HUES64 (cell line): ENCODE data around the gene MTARC1.

Experiments
- H3K27ac ChIP-seq: 2 replicates; pipeline ENCODE4 v1.7.0; 2013; ENCODE audit warnings: low read depth, low read length, inconsistent platforms
- H3K27me3 ChIP-seq: 2 replicates; pipeline ENCODE4 v1.6.1; 2013; ENCODE audit warnings: mild to moderate bottlenecking, low read length; ENCODE audit not compliant: insufficient read depth
- H3K36me3 ChIP-seq: 2 replicates; pipeline ENCODE4 v1.6.1; 2013; ENCODE audit warnings: mild to moderate bottlenecking, low read length; ENCODE audit not compliant: insufficient read depth
- H3K4me1 ChIP-seq: 2 replicates; pipeline ENCODE4 v1.6.1; 2013; ENCODE audit warnings: mild to moderate bottlenecking, low read length, moderate library complexity; ENCODE audit not compliant: insufficient read depth
- H3K4me3 ChIP-seq: 2 replicates; pipeline ENCODE4 v1.5.1; 2013; ENCODE audit warnings: mild to moderate bottlenecking, low read length, moderate library complexity
- H3K9ac ChIP-seq: 2 replicates; pipeline ENCODE4 v1.6.1; 2013; ENCODE audit warnings: mild to moderate bottlenecking, low read depth, low read length
- H3K9me3 ChIP-seq: 2 replicates; pipeline ENCODE4 v1.6.1; 2013; ENCODE audit warnings: low read depth, low read length; ENCODE audit not compliant: insufficient read depth
- WGBS: fragments of 150-250, 120-280 bp; methylation state at CpG from one replicate; pipeline ENCODE4 v1.1.7; 2013; ENCODE audit warnings: missing lambda C conversion rate; 5-methylcytosine and 5-hydroxymethylcytosine counted together

Gene MTARC1

DNA sequence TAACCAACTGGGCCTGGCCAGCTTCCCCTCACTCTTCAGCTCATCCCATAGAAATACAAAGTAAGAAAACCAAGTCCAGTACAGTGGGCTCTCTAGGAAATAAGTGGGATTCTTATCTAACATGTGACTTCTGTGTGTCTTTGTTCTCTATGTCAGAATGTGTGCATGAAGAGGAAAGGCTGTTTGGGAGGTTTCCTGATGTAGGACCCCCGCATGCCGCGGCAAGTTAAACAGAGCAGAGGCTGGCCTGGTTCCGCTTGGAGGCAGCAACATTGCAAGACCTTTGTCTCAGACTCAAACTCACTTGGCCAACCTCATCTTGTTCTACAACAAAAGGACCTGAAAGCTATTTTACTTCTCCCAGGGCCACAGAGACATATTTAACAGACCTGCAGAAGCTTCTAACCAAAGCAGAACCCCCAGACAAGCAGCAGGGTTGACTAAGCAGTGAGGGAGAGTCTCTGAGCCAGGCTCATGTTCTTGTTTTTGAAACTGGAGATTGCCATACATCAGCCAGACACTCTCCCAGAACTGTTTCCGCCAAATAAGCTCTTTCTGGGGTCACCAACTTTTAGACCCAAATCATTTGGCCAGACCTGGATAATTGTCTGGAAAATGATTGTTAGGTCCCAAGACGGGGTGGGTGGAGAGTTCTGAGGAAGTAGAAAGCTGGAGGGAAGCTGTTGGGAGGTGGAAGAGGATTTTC, 32.3 kb upstream of the MTARC1 start:
- H3K27ac ChIP-seq, result no peak overlapping the region
- 93% methylated on average over 6 of the region's 6 CpGs for WGBS
- no peak overlapping the region for H3K9ac ChIP-seq
- H3K27me3 ChIP-seq, result peaks cover 16% of the 10 kb centered on the region
- no peak overlapping the region for H3K4me3 ChIP-seq
- H3K4me1 ChIP-seq, result peaks cover 9% of the 10 kb centered on the region
- peaks cover 3% of the 10 kb centered on the region for H3K36me3 ChIP-seq
- no peaks in the 10 kb centered on the region for H3K9me3 ChIP-seq

DNA sequence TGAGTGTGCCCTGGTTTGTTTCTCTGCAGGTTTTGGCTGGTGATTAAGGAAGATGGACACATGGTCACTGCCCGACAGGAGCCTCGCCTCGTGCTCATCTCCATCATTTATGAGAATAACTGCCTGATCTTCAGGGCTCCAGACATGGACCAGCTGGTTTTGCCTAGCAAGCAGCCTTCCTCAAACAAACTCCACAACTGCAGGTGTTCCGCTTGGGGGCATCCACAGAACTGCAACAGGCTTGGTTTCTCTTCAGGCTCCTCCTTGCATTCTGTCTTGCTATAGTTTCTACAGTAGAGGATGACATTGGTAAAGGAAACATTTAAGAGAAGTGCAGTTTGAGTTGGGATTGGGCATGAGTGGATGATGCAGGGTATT, 31.8 kb upstream of the MTARC1 start:
- 97% methylated on average over 4 of the region's 4 CpGs for WGBS

DNA sequence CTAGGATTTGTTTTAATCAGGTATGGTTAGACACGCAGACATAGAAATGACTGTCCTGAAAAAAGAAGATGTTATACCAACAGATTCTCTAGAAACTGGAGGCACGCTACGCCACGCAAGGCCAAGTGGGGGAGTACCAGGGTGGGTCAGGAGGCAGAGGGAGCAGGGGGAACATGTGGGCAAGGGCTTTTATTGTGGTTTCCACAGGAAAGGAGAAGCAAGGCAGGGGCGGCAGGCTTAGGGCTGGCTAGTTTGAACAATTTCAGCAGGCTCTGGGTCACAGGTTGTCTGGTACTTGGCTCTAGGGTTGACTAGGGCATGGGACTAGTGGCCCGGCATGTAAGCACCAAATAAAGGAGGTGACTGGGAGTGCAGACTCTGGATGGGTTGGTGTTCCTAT, 31.4 kb upstream of the MTARC1 start:
- H3K9me3 ChIP-seq, result no peaks in the 10 kb centered on the region
- H3K27ac ChIP-seq, result no peak overlapping the region
- H3K27me3 ChIP-seq, result peaks cover 7% of the 10 kb centered on the region
- H3K9ac ChIP-seq, result no peak overlapping the region
- 92% methylated on average over 6 of the region's 6 CpGs for WGBS
- H3K4me3 ChIP-seq, result no peak overlapping the region
- H3K4me1 ChIP-seq, result peaks cover 9% of the 10 kb centered on the region
- H3K36me3 ChIP-seq, result peaks cover 3% of the 10 kb centered on the region

More for the DNA sequence above, 31.8 kb upstream of the MTARC1 start:
- peaks cover 11% of the 10 kb centered on the region for H3K27me3 ChIP-seq
- peaks cover 9% of the 10 kb centered on the region for H3K4me1 ChIP-seq
- no peak overlapping the region for H3K9ac ChIP-seq
- H3K36me3 ChIP-seq, result peaks cover 3% of the 10 kb centered on the region
- no peak overlapping the region for H3K4me3 ChIP-seq
- no peak overlapping the region for H3K27ac ChIP-seq
- H3K9me3 ChIP-seq, result no peaks in the 10 kb centered on the region

- H3K27me3 ChIP-seq, result no peaks in the 10 kb centered on the region
- H3K4me3 ChIP-seq, result no peak overlapping the region
- H3K27ac ChIP-seq, result no peak overlapping the region
- H3K9me3 ChIP-seq, result no peaks in the 10 kb centered on the region
- H3K4me1 ChIP-seq, result no peaks in the 10 kb centered on the region
- H3K9ac ChIP-seq, result no peak overlapping the region
- 94% methylated on average over 3 of the region's 3 CpGs for WGBS
- H3K36me3 ChIP-seq, result peaks cover 3% of the 10 kb centered on the region
Measured at GRCh38 chr1:220757441-220757840, 29.3 kb upstream of the MTARC1 start.

DNA sequence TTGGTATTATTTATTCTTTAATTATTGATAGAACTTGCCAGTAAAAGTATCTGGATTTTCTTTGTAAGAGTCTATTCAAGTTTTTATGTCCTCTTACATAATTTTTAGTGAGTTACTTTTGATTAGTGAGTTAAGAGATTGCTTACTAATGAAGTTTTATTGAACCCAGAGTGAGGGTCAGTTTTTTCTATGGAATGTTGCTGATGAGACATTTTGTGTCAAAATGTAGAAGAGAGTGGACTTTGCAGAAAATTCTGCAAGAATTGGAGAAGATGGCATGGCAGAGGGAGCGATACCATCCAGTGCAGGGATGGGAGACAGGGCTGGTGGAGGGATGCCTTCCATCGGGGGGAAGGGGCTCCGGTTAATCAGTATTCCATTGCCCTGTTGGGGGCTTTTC, 27.6 kb upstream of the MTARC1 start:
- Histone ChIP-seq H3K27me3 (no peaks in the 10 kb centered on the region), H3K4me1 (no peaks in the 10 kb centered on the region), H3K27ac (no peak overlapping the region), H3K36me3 (peaks cover 3% of the 10 kb centered on the region), H3K4me3 (no peak overlapping the region), H3K9me3 (no peaks in the 10 kb centered on the region), H3K9ac (no peak overlapping the region)
- 93% methylated on average over 3 of the region's 3 CpGs for WGBS

- 96% methylated on average over 7 of the region's 7 CpGs for WGBS
- no peaks in the 10 kb centered on the region for H3K27me3 ChIP-seq
Measured at GRCh38 chr1:220761688-220762427, 24.9 kb upstream of the MTARC1 start.

DNA sequence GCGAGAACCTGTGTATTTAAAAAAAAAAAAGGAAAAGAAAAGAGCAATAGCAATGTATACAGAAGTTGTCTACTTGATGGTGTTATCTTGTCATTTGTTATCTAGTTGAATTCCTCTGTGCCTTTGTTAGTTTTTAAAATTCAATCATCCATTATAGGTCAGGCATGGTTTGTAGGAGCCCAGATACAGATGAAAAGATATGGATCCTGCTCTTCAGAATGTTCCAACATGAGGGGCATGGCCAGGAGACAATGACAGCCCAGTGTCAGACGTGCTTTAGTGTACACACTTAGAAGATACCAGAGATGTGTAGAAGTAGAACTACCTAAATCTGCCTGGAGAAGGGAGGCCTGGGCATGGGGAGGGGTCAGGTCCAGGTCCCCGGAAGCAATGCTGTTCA, 22.0 kb upstream of the MTARC1 start:
- 91% methylated on average over 3 of the region's 3 CpGs for WGBS
- no peak overlapping the region for H3K4me3 ChIP-seq
- no peaks in the 10 kb centered on the region for H3K36me3 ChIP-seq

More at GRCh38 chr1:220761688-220762427, 24.9 kb upstream of the MTARC1 start:
- no peak overlapping the region for H3K4me3 ChIP-seq
- H3K9me3 ChIP-seq, result no peaks in the 10 kb centered on the region
- no peaks in the 10 kb centered on the region for H3K4me1 ChIP-seq
- no peak overlapping the region for H3K27ac ChIP-seq
- H3K36me3 ChIP-seq, result no peaks in the 10 kb centered on the region
- no peak overlapping the region for H3K9ac ChIP-seq

GRCh38 chr1:220767312-220768125, 19.2 kb upstream of the MTARC1 start:
- no peak overlapping the region for H3K4me3 ChIP-seq
- no peaks in the 10 kb centered on the region for H3K36me3 ChIP-seq
- H3K9me3 ChIP-seq, result no peaks in the 10 kb centered on the region
- no peak overlapping the region for H3K9ac ChIP-seq
- H3K4me1 ChIP-seq, result no peaks in the 10 kb centered on the region
- H3K27me3 ChIP-seq, result no peaks in the 10 kb centered on the region
- H3K27ac ChIP-seq, result no peak overlapping the region
- WGBS, result 95% methylated on average over 8 of the region's 8 CpGs

More for the DNA sequence above, 22.0 kb upstream of the MTARC1 start:
- Histone ChIP-seq H3K9ac (no peak overlapping the region), H3K27ac (no peak overlapping the region), H3K9me3 (no peaks in the 10 kb centered on the region), H3K27me3 (no peaks in the 10 kb centered on the region), H3K4me1 (no peaks in the 10 kb centered on the region)

DNA sequence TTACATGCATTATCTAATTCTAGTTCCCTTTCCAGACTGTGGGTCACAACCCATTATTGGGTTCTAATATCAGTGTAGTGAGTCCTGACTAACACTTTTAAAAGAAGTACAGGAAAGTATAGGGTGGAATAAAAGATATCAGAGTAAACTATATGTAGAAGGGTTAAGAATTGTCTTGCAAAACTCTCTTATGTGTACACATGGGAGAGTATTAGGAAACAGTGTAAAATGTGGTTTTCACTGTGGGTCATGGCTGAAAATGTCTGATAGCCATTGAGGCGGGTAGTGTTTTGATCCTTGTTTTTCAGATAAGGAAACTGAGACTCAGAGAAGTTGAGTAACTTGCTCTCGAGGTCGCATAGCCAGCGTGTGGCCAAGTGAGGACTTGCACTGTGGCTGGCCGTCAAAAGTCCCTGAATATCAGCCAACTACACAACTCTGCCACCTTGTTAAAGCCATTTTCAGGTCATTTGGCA, 18.5 kb upstream of the MTARC1 start:
- Histone ChIP-seq H3K27me3 (no peaks in the 10 kb centered on the region), H3K4me3 (no peak overlapping the region), H3K4me1 (no peaks in the 10 kb centered on the region), H3K9ac (no peak overlapping the region), H3K36me3 (no peaks in the 10 kb centered on the region), H3K9me3 (no peaks in the 10 kb centered on the region), H3K27ac (no peak overlapping the region)
- WGBS, result 83% methylated on average over 5 of the region's 5 CpGs

- Histone ChIP-seq H3K27ac (no peak overlapping the region), H3K36me3 (no peaks in the 10 kb centered on the region), H3K27me3 (no peaks in the 10 kb centered on the region), H3K4me3 (no peak overlapping the region), H3K9ac (no peak overlapping the region), H3K4me1 (no peaks in the 10 kb centered on the region), H3K9me3 (no peaks in the 10 kb centered on the region)
- WGBS, result 92% methylated on average over 13 of the region's 13 CpGs
Measured at GRCh38 chr1:220769205-220769604, 17.5 kb upstream of the MTARC1 start.
